ENCODE results near the gene COCH.

DNA sequence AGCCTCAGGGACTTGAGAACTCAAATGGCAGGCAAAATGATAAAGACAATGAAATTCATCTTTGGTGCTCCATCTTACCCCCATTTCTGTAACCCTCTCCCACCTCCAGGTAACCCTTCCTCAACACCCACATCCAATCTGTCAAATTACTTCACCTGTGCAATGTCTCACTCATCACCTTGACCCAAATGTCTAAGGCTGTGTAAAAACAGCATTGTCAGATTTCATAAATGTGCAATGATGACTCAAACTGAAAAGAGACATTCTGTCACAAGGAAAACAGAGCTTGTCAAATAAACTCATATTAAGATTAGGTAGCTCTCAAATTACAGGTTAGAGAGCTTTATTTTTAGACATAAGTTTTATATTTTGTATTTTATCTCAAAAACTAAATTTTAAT lies 19.9 kb upstream of the COCH start:
- TF ChIP-seq POLR2A (IDR thresholded peaks at IDR 0.05) (no peak), CTCF (IDR thresholded peaks at IDR 0.05) (no peak), EP300 (IDR thresholded peaks at IDR 0.05) (no peak)
